Measurements from ENCODE around the gene LRRC61.

Gene LRRC61

DNA sequence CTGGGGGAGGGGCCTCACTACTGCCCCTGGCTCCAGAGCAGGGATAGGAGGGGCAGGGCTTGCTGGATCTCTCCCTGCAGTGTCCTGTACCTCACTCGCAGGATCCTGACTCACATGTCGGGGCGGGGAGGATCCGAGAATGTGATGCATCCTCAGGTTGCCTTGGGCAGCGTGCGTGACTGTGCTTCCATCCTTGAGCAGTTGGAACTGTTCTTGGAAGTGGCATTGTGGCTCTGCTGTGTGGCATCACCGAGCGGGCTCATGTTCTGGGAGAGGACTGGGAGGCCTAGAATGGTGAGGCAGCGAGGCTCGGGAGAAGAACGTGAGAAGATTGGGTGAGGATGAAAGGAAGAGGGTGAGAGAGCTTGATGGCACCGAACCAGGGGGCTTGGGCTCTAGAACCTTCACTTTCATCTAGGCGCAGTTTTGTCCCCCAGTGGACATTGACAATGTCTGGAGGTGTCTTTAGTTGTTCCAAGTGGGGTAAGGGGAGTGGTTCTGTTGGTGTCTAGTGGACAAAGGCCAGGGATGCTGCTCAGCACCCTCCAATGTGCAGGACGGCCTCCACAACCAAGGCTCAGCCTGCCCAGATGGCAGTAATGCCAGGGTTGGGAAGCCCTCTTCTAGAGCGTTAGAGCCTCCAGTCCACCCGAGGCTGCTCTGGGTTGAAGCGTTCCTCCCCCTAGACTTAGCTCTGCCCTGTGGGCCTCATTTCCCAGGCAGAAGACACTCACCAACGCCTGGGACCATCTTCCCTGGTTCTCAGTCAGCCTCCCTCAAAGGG, 9.9 kb downstream of the LRRC61 start:
- no peak for DNase-seq (ENCODE audit: low read depth)

DNA sequence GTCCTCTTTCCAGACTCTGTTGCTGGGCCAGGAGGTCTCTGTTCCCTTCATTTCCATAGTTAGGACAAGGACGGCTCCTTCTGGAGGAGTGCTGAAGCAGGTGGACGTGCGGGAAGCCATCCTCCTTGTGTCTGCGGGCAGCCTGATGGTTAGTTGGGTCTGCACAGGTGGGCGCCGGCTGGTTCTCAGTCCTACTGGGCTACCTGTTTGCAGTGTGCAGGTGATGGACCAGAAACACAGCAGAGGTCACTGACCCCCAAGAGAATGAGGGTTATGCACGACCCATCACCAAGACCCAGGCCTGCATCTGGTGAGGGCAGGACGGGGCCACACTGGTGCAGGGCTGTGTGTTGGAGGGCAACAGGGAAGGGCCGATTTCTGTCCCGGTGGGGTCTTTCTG, 10.5 kb downstream of the LRRC61 start:
- DNase-seq (ENCODE audit: low read depth) = no peak

DNA sequence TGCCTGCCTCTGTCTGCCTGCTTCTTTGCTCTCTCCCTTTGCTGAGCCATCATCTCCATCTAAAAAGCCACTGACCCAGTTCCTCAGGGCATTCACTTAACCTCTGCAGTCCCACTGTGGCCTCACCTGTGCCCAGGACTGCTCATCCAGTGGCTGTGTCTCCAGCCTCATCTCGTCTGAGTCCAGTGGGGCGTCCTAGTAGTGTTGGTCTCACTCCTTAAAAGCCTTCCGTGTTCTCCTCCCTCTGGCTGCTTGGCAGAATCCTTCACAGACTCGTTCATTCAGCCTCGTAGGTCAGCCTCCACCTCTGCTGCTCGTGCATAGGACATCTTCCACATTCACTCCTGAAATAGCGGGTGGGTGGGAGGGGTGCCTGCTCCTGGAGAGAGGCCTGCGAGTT, 11.0 kb downstream of the LRRC61 start:
- DNase-seq (ENCODE audit: low read depth) = no peak

DNA sequence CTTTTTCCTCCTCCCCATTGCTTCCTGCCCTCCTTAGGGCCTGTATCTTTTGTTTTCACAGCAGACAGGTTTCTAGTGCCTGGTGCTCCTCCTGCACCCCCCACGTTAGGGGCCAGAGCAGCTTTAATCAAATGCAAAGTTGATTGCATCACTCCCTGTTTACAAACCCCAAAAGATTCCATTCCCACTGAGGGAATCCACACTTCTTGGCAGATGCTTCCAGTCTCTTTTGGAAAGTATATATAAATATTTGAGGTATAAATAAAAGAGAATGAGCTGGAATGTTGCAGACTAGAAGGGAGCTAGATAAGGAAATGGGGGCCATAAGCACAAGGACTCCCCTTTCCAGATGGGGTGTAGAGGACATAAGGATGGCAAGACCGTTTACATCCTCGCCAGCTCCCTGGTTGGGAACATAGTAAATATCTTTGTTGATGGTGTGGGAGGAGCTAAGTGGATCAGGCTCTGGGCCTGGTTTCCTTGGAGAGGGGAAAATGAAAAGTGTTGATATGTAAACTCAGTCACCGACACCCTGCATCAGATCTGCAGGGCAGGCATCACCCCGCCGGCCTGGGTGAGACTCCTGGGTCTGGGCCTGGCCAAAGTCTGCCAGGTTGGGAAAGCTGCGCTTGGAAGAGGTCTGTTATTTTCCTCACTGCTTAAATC, 12.1 kb downstream of the LRRC61 start:
- DNase-seq (ENCODE audit: low read depth) = no peak

DNA sequence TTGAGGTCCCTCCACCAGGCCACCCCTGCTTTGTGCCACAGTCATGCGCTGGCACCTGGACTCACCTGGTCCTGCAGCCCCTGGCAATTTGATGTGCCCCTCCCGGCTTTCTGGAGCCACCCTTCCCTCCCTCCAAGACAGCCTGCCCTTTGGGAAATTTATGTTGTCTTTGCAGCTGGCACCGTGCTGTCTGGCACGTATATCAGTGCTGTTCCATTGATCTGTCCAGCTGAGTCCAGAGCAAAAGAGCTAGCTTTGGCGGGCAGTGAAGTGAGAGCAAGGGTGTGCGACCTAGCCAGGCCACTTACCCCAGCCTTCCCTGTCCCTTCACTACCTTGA, 12.6 kb downstream of the LRRC61 start:
- DNase-seq (ENCODE audit: low read depth) = no peak

DNA sequence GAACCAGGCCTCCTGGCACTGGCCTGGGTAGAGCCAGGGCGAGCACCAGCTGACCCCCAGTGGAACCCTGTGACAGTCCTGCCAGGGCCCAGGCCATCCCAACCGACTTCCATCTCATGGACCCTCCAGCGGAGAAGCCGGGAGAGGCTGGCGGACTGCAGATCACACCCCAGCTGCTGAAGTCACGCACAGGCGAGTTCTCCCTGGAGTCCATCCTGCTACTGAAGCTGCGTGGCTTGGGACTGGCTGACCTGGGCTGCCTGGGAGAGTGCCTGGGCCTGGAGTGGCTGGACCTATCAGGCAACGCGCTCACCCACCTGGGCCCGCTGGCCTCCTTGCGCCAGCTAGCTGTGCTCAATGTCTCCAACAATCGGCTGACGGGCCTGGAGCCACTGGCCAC, 13.6 kb downstream of the LRRC61 start:
- DNase-seq (ENCODE audit: low read depth) = no peak

DNA sequence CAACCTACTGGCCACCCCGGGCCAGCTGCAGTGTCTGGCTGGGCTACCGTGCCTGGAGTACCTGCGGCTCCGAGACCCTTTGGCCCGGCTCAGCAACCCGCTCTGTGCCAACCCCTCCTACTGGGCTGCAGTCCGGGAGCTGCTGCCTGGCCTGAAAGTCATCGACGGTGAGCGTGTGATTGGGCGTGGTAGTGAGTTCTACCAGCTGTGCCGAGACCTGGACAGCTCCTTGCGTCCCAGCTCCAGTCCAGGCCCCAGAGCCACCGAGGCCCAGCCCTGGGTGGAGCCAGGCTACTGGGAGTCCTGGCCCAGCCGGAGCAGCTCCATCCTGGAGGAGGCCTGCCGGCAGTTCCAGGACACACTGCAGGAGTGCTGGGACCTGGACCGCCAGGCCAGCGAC, 14.0 kb downstream of the LRRC61 start:
- DNase-seq (ENCODE audit: low read depth) = no peak

DNA sequence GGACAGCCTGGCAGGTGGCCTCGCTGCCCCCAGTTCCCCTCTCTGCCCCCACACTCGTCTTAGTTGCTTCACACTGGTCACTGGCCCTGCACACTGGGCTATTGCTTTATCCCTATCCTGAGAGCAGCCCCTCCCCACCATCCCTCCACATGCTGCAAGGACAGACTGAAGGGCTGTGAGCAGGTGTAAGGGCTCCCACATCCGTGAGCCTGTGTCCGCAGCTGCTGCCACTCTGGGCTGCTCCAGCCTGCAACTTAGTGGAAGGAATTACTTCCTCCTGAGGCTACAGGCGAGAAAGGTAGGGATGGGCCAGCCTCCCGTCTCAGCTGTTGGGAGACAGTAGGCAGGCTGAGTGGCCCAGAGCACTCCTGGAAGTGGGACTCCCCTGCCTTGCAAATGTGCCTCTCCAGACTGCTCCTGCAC, 14.5 kb downstream of the LRRC61 start:
- DNase-seq (ENCODE audit: low read depth) = no peak

DNA sequence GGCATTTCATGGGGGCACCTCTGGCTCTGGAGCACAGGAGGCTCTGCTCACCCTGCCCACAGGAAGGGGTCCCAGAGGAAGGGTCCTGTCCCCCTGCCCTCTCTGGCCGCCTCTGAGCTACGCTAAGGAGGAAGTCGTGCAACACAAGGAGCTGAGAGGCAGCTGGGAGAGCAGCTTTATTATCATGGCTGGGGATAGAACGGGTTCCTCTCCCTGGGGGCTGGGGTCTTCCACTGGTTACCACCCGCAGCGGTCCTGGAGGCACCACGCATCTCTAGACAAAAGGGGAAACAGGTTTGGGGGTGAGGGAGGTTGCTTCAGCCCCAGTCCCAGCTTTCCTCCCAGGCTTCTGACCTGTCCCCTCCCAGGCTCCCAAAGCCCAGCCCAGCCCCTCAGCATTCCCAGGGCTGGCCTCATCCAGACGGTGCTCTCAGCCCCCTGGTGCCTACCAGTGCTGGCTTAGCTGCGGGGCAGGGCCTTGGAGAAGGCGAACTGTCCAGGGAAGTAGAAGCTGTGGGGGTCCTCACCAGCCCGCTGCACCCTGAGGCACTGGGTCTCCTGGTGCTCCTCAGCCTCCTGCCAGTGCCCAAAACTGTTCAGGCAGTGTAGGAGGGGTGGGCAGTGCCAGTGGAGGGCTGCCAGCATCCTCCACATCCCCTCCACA, 15.1 kb downstream of the LRRC61 start:
- no peak for DNase-seq (ENCODE audit: low read depth)

DNA sequence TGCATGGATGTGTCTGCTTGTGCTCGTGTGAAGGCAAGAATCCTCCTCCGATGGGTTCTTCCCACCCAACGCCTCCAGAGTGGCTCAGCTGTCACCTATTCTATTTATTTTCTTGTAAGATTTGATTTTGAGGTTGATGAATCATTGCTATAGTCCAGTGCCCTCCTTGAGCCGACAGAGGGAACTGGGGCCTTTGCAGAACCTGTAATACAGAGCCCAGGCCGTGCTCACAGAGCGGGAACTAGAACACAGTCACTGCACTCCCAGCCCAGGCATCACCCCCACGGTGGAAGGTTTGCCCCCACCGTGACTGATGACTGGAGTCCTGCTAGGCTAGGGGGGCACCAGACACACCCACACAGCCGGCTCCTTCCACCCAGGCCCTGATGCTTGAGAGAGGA, 16.3 kb downstream of the LRRC61 start:
- DNase-seq (ENCODE audit: low read depth) = no peak

DNA sequence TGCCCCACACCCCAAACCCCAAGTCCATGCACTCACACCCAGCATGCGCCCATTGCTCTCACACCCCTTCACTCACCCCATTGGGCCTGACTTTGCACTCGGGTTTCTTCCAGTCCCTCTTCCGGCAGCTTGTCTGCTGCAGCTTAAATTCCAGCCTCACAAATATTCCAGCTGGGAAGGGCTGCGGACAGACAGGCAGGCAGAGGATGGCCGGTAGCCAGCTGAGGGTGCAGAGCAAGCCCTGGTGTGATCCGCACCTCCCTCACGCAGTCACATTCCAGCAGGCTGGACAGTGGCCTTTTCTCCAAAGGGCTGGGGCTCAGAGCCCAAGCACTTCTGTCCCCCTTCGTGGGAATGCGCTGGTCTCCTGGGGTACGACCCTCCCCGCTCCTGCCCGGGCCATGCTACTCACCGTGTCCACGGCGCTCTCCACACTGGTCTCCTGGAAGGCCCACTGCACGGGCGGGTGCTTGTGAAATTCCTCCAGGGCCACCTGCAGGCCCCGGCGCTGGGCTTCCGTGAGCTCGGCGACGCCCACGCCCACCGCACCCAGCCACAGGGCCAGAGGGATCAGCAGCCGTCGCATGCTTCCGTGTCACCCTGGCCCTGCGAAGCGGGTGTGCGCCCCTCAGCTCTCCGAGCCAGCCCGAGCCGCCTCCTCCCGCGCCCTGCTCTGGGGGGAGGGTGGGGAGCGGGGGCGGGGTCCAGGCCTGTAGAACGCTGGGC, 17.0 kb downstream of the LRRC61 start:
- DNase-seq (ENCODE audit: low read depth) = no peak

DNA sequence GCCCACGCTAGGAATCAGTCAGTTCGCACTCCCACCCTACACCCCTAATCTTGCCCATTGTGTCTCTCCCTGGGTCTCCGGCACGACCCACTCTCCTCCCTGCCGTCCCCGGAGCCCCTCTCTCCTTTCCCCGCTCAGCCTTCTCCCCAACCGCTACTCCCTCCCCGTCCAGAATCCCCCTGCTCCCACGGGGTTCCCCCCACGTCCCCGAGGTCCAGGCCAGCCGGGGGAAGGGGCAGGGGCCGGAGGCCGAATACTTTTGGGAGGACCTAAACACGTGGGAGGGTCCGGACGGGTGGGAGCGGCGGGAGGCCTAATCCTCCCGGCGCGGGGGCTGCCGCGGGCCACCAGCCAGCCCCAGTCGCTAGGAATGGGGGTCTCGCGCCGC, 17.7 kb downstream of the LRRC61 start:
- no peak for DNase-seq (ENCODE audit: low read depth)

DNA sequence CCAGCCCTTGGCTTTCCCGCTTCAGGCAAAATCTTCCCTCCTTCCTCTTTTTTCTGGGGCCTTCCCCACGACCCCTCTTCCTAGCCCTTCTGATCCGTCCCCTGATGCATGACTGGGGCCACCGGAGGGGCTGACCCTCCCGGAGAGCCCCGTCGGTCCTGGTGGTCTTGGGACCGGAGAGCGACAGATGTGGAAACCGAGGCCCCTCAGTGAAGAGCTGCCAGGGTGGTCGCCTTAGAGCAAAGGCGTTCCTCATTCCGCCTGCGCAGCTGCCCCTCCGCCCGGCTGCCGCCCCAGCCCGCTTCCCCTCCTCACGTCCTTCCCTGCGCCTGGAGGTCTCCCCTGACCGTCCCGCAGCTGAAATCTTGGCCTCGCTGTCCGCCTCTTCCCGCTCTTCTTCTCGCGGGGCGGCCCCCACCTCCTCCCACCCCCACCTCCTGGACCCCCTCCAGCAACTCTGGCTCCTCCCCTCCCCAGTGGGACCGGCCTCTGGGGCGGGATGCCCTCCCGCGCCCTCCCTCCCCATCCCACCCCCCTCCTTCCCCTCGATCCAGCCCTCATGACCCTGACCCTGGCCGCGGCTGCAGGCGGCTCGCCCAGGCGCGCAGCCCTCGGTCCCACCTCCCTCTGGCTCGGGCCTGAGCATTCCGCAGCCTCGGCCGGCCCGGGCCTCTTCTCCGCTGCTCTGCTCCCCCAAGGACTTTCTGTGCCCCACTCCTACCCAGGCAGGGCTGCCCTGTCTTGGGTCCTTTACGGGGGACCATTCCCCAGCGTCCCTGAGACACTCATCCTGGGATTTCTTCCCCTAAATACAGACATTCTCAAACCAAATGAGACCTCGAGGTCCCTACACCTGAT, 18.3 kb downstream of the LRRC61 start, which contains the start of gene RARRES2:
Gene RARRES2, minus strand, starts transcription at position 367 of the 858 bp plus-strand sequence. CDS start 1,020 bp downstream, outside the sequence.
- DNase-seq (ENCODE audit: low read depth) = no peak

DNA sequence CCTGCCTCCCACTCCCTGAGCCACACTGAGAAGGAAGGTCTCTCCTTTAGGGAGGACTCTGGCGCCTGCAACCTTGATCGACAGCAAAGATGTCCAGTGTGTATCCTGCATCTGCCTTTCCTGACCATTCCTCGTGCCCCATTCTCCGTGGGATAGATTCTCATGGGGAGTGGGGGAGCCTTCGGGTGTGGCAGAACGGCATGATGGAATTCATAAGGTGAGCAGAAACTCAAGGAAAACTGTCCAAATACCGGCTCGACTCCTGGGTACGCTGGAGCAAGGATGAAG, 18.9 kb downstream of the LRRC61 start:
- DNase-seq (ENCODE audit: low read depth) = no peak

DNA sequence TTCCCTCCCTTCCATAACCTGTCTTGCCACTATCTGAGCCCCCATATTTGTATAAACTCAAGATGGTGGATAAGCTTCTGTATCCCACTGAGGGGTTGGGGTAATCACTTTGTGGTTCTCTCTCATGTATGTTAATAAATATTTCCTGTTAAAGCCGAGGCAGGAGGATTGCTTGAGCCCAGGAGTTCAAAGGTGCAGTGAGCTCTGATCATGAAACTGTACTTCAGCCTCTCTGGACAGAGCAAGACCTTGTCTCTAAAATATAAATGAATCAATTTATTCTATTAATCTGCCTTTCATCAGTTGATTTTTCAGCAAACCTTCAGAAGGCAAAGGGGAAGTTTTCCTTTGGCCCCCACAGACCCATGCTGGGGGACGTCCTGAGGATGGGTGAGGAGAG, 20.1 kb downstream of the LRRC61 start:
- no peak for DNase-seq (ENCODE audit: low read depth)

DNA sequence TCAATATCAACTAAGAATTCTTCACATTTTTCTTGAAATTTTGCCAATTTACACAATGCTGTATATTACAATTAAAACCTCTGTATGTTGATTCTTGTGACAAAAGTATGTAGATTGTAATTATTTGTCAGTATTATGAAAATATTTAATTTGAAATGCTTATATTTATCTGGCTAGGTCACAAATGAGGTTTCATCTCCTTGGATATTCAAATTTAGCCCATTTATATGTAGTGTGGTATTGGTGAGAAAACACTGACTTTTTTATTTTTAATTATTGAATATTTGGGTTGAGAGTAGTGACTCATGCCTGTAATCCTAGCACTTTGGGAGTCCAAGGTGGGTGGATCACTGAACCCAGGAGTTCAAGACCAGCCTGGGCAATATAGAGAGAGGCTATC, 21.1 kb downstream of the LRRC61 start:
- no peak for DNase-seq (ENCODE audit: low read depth)

DNA sequence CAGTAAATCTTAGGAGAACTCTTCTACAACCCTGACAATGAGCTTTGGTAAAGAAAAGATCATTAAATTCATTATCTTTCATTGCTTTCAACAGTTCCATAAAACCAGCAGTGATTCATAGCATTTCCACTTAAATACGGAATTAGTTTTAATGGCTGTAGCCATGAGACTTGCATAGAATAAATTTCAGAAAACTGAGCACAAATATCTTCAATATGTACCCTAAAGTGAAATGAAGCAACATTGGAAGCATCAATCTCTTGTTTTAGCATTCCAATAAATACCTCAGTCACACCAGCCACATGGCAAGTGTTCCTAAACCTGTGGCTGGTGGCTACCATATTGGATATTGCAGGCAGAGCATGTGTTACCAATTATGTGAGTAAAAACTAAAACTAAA, 21.9 kb downstream of the LRRC61 start:
- no peak for DNase-seq (ENCODE audit: low read depth)

DNA sequence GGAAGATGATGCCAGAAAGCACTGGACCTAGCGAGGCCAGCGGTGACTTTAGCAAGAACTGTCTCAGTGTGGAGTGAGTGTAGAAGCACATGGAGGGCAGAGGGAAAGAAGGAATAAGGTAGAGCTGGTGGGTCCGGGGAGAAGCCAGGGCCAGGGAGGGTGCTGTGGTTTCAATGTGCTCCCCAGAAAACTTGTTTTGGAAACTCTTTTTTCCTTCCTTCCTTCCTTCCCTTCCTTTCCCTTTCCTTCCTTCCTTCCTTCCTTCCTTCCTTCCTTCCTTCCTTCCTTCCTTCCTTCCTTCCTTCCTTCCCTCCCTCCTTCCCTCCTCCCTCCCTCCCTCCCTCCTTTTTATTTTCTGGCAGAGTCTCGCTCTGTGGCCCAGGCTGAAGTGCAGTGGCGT, 23.8 kb downstream of the LRRC61 start:
- no peak for DNase-seq (ENCODE audit: low read depth)

DNA sequence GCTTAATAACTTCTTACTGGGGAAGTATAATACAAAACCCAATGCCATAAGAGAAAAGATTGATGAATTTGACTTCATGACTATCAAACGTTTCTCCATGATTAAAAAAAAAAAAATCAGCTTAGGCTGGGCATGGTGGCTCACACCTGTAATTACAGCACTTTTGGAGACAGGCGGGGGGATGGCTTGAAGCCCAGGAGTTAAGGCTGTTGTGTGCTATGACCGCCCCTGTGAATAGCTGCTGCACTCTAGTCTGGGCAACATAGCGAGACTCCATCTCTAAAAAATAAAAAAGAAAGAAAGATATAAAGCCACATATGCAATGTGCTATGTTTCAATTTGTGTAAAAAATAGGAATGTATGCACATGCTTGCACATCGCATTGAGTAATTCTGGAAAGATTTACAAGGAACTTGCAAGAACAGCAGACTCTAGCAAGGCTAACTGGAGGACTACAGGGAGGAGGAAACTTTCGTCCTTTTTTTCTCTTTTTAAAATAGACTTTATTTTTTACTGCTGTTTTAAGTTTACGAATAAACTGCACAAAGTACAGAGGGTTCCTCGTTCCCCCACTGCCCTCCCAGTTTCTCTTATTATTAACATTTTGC, 28.5 kb downstream of the LRRC61 start:
- DNase-seq (ENCODE audit: low read depth) = no peak

DNA sequence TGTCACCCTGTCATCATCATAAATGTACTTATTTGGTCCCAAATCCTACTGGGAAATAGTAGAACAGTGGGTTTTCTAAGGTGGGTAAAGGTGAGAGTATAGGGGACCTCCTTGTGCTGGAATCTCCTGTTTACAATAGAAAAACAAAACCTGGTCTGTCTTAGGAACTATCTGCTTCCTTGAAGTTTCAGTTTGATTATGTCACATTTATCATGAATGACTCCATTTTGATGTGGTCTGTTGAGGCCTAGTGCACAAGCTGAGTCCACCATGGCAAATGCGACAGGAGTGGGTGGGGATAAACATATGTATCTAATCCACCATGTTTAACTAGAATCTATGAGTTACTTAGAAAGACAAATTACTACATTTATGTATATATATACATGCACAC, 32.5 kb downstream of the LRRC61 start:
- DNase-seq (ENCODE audit: low read depth) = no peak

DNA sequence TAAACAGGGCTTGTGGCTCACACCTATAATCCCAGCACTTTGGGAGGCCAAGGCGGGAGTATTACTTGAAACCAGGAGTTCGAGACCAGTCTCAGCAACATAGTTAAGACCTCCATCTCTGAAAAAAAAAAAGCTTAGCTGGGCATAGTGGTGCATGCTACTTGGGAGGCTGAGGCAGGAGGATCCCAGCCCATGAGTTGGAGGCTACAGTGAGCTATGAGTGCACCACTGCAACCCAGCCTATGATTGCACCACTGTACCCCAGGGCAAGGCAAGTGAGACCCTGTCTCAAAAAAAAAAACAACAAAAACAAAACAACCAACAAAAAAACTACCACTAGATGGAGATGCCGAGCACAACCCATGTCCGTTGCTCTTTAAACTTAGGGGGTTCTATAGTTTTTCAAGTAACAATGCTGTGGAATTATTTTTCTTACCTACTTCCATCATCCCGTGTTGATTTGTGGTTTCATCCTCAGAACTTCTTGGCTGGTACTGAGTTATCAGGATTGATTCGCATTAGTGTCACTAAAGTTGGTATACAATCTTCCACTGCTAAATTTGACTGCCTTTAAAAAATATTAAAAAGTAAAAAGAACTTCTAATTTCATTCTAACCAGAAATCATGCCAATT, 33.2 kb downstream of the LRRC61 start:
- DNase-seq (ENCODE audit: low read depth) = no peak

Measured in HS-5 (cell line).